Natural killer cell (primary cell): ENCODE measurements around the gene NEK5. TPM values are rescaled to one million over a fixed set of nuclear protein-coding genes. Genes with fewer than 3 reads are reported as not detected.
A peak's percentile ranks its signal among the peaks of the same experiment; 100 is the strongest.

Experiments used
- ATAC-seq, 3 donors: fragments of 150-1000 bp in 2 of 3; fragments of 200-7000 bp in 1 of 3; cut with Tn5 transposase; 1 replicate in 1 of 3; 2 replicates in 2 of 3; pipeline ENCODE4 v1.10.0; 2021; ENCODE audit warnings: mild to moderate bottlenecking in 2 of 3, moderate library complexity in 2 of 3
- DNase-seq, 2 donors: peaks; one replicate each; pipeline versions ENCODE4 v3.0.0 to v3.0.0-alpha.2; 2013 to 2021; ENCODE audit warnings: mixed read lengths in 1 of 2
- H3K27ac ChIP-seq: one replicate; pipeline ENCODE4 v1.5.1; 2013; ENCODE audit warnings: mild to moderate bottlenecking, low read length
- H3K27me3 ChIP-seq: one replicate; pipeline ENCODE4 v1.6.1; 2013; ENCODE audit warnings: low read length; ENCODE audit not compliant: control insufficient read depth, insufficient read depth
- H3K36me3 ChIP-seq: one replicate; pipeline ENCODE4 v1.6.1; 2013; ENCODE audit warnings: low read length; ENCODE audit not compliant: control insufficient read depth, insufficient read depth
- H3K4me1 ChIP-seq: one replicate; pipeline ENCODE4 v1.6.1; 2013; ENCODE audit warnings: low read length; ENCODE audit not compliant: control insufficient read depth, insufficient read depth
- H3K4me3 ChIP-seq: one replicate; pipeline ENCODE4 v1.5.1; 2013; ENCODE audit warnings: low read length
- H3K9me3 ChIP-seq: one replicate; pipeline ENCODE4 v1.6.1; 2013; ENCODE audit warnings: low read length; ENCODE audit not compliant: control insufficient read depth, insufficient read depth
- H3K27ac Mint-ChIP-seq, 2 donors: one replicate each; pipeline ENCODE4 v1.8.0; 2022; ENCODE audit warnings: mild to moderate bottlenecking in 2 of 2, mixed read lengths in 2 of 2, moderate library complexity in 1 of 2
- H3K27me3 Mint-ChIP-seq, 2 donors: one replicate each; pipeline ENCODE4 v1.8.0; 2022; ENCODE audit warnings: low read depth in 2 of 2, mixed read lengths in 2 of 2
- H3K36me3 Mint-ChIP-seq: one replicate; pipeline ENCODE4 v1.8.0; 2022; ENCODE audit warnings: mixed read lengths
- H3K4me1 Mint-ChIP-seq, 2 donors: one replicate each; pipeline ENCODE4 v1.8.0; 2022; ENCODE audit warnings: mixed read lengths in 2 of 2
- H3K4me3 Mint-ChIP-seq: one replicate; pipeline ENCODE4 v1.8.0; 2022; ENCODE audit warnings: mild to moderate bottlenecking, moderate library complexity, mixed read lengths
- H3K9me3 Mint-ChIP-seq, 2 donors: one replicate each; pipeline ENCODE4 v1.8.0; 2022; ENCODE audit warnings: mixed read lengths in 2 of 2
- CTCF ChIP-seq: fragments of 200-600 bp; IDR thresholded peaks from one replicate; pipeline ENCODE4 v1.8.0; 2022; ENCODE audit warnings: antibody characterized with exemption
- WGBS: methylation state at CpG from one replicate; pipeline ENCODE4 v1.1.7; 2013; ENCODE audit warnings: missing lambda C conversion rate; ENCODE audit not compliant: insufficient coverage; 5-methylcytosine and 5-hydroxymethylcytosine counted together
- intact Hi-C: fragments of 100-400 bp; cut with micrococcal nuclease; formaldehyde crosslinking; loops from one replicate; pipeline ENCODE4 v1.14.2; 2022
- total RNA-seq, 4 donors: library from RNA; stranded (reverse); fragments of 120-200 nt in 1 of 4; gene quantifications; one replicate each; pipeline versions ENCODE4 v1.2.3 to v1.2.4, GENCODE V29; 2013 to 2022

The NEK5 gene
- total RNA-seq, 3 donors from 2014 or later (not counting 1 experiment from before 2014, with no cell fraction given) = 0.13 TPM; not detected in 2

GRCh38 chr13:52160053-52160452 is 31.2 kb upstream of the NEK5 start:
- Histone ChIP-seq H3K27ac (no peak overlapping the region), H3K27me3 (peaks cover 4% of the 10 kb centered on the region), H3K4me3 (peak overlapping the region; percentile 64), H3K36me3 (no peaks in the 10 kb centered on the region), H3K9me3 (no peaks in the 10 kb centered on the region), H3K4me1 (peaks cover 18% of the 10 kb centered on the region)
- WGBS = 97% methylated on average over 6 of the region's 6 CpGs
- peaks cover 37 to 39% of the 10 kb centered on the region in 2 donors for H3K4me1 Mint-ChIP-seq
- H3K9me3 Mint-ChIP-seq = no peaks in the 10 kb centered on the region
- ATAC-seq = no peak
- no peaks in the 10 kb centered on the region for H3K27me3 Mint-ChIP-seq
- H3K36me3 Mint-ChIP-seq = no peaks in the 10 kb centered on the region
- TF ChIP-seq CTCF = no peak
- H3K4me3 Mint-ChIP-seq = peak overlapping the region; percentile 93
- DNase-seq = no peak
- intact Hi-C loops = no loop called here
- H3K27ac Mint-ChIP-seq = peak overlapping the region; percentile 32 to 78

DNA sequence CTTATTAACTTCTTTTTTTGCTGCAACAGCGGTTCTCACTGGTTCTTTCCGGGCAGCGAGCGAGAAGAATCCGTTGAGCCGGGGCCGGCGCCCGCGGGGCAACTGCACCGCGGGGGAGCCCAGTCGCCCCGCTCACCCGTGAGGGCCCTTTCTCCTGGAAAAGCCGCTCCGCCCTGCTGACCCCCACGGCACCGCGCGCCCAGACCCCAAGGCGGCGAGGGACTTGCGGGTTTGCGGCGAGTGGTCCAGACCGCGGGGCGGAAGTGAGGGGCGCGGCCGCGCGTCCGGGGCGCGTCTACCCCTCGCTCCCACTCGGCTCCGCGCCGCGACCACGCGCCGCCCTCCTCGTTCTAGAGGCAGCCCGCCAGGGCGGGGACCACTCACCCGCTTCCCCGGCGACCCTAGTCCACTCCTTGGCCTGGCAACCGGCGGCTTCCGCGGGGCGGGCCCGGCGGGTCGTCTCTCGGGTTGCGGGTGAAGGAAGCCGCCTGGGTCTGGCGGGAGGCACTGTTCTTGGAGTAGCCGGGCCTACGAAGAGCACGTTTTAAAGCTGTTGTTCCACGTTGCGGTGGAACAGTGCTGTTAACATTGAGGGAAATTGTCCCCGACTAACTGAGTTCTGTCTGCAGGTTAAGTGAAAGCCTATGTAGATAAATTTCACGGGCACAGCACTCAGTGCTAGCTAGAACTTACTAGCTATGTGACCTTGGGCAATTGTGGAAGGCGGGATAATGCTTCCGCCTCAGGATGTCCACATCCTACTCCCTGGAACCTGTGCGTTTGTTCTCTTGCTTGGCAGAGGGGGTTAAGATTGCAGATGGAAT is 30.5 kb upstream of the NEK5 start, which contains the start of gene NEK3:
Gene NEK3 (minus strand): TSS at position 439 of the 824 bp plus-strand sequence. CDS start 3,406 bp downstream, outside the sequence.
- Mint-ChIP-seq H3K27me3 (no peaks in the 10 kb centered on the region), H3K27ac (peak within 1 kb of the TSS; percentile 32 to 78), H3K4me1 (peaks cover 37 to 39% of the 10 kb centered on the region in 2 donors), H3K36me3 (no peaks in the 10 kb centered on the region), H3K9me3 (no peaks in the 10 kb centered on the region), H3K4me3 (peak within 1 kb of the TSS; percentile 93)
- Histone ChIP-seq H3K27ac (peak within 1 kb of the TSS; percentile 47), H3K9me3 (no peaks in the 10 kb centered on the region), H3K27me3 (peaks cover 4% of the 10 kb centered on the region), H3K4me1 (peaks cover 18% of the 10 kb centered on the region), H3K36me3 (no peaks in the 10 kb centered on the region), H3K4me3 (peak within 1 kb of the TSS; percentile 64)
- WGBS = 4% methylated on average over 74 of the region's 74 CpGs
- DNase-seq (peak; percentile 60 to 70), ATAC-seq (peak; percentile 81 to 85 (median 84))
- TF ChIP-seq CTCF = no peak
- intact Hi-C loops = loop anchor here (5.0 kb wide), 1 partner anchor 33 kb away; no protein-coding TSS in a partner anchor

DNA sequence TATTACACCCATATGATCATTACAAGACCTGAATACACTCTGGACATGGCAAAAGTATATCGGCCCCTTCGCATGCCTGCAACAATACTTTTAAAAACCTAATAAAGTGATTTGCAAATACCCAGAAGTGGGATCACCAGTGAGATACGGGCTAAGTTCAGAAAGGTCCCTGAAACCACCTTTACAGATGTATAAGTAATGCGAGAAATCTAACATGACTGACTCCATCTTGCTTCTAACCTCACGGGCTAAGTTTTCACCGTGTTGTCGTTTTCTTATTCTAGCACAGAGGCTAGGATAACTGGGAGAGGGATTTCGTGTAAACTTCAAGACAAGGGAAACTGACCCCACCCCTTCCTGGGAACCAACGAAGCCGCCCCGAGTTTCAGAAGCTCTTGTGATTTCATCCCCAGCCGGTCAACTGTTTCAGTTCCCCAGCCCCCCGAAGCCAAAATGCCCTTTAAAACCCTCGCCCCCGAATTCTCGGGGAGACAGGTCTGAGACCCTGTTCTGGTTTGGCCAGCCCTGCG is 29.8 kb upstream of the NEK5 start:
- Histone ChIP-seq H3K27ac (peak overlapping the region; percentile 14), H3K9me3 (no peaks in the 10 kb centered on the region), H3K4me3 (peak overlapping the region; percentile 64), H3K4me1 (peaks cover 18% of the 10 kb centered on the region), H3K36me3 (no peaks in the 10 kb centered on the region), H3K27me3 (peaks cover 4% of the 10 kb centered on the region)
- Mint-ChIP-seq H3K9me3 (no peaks in the 10 kb centered on the region), H3K4me1 (peaks cover 37 to 39% of the 10 kb centered on the region in 2 donors), H3K27ac (peak overlapping the region; percentile 32 to 64), H3K27me3 (no peaks in the 10 kb centered on the region), H3K36me3 (no peaks in the 10 kb centered on the region), H3K4me3 (peak overlapping the region; percentile 93)
- ATAC-seq (peak in 2 of 3 donors; percentile 2 to 10), DNase-seq (peak in 1 of 2 donors; percentile 24)
- no peak for TF ChIP-seq CTCF
- intact Hi-C loops = loop anchor here (5.0 kb wide), 1 partner anchor 34 kb away; no protein-coding TSS in a partner anchor
- 16% methylated on average over 13 of the region's 17 CpGs for WGBS
